Prostate gland (tissue), 2 donors: Measurements from ENCODE around the gene RXRA. TPM values are rescaled to one million over a fixed set of nuclear protein-coding genes. Genes with fewer than 3 reads are reported as not detected.

Source experiments
- DNase-seq: peaks from one replicate; pipeline ENCODE4 v3.0.0-alpha.2; 2019; ENCODE audit warnings: low spot score
- H3K27ac ChIP-seq, 2 donors: fragments of 200-600 bp; sonication (generic); 2 replicates each; pipeline ENCODE4 v1.5.1; 2017 to 2019
- H3K27me3 ChIP-seq: fragments of 200-600 bp; sonication (generic); replicated peaks from 2 replicates; pipeline ENCODE4 v1.5.1; 2019; ENCODE audit not compliant: insufficient read depth
- H3K36me3 ChIP-seq, 2 donors: fragments of 200-600 bp; sonication (generic); 1 replicate in 1 of 2; 2 replicates in 1 of 2; pipeline versions ENCODE4 v1.5.1 to v1.8.1; 2017 to 2019
- H3K4me1 ChIP-seq: fragments of 200-600 bp; sonication (generic); replicated peaks from 2 replicates; pipeline ENCODE4 v1.5.1; 2019
- H3K4me3 ChIP-seq, 2 donors: fragments of 200-600 bp; sonication (generic); 2 replicates each; pipeline ENCODE4 v1.5.1; 2017 to 2019
- H3K9me3 ChIP-seq: fragments of 200-600 bp; sonication (generic); 2 replicates; pipeline ENCODE4 v1.5.1; 2017
- CTCF ChIP-seq, 4 experiments: fragments of 200-600 bp in 2 of 4; fragments of 450-650 bp in 2 of 4; sonication (generic) in 2 of 4; IDR thresholded peaks; 1 replicate in 3 of 4; 2 replicates in 1 of 4; pipeline ENCODE4 v1.5.1; 2016 to 2019; ENCODE audit warnings: antibody characterized with exemption in 4 of 4, mild to moderate bottlenecking in 2 of 4, moderate library complexity in 2 of 4
- POLR2A ChIP-seq: fragments of 450-650 bp; IDR thresholded peaks from one replicate; pipeline ENCODE4 v1.6.1; 2016; ENCODE audit warnings: antibody characterized with exemption, mild to moderate bottlenecking
- POLR2AphosphoS5 ChIP-seq: sonication (generic); formaldehyde crosslinking; IDR thresholded peaks from one replicate; pipeline ENCODE4 v1.6.1; 2017; ENCODE audit warnings: antibody characterized with exemption
- WGBS: methylation state at CpG from one replicate; pipeline ENCODE4 v1.1.5; 2018; 5-methylcytosine and 5-hydroxymethylcytosine counted together
- intact Hi-C: fragments of 100-400 bp; cut with DNase I; formaldehyde crosslinking; loops from one replicate; pipeline ENCODE4 v1.14.2; 2022
- total RNA-seq, 2 donors: library from RNA; depleted of rRNA; stranded (reverse); fragments of >200 nt; gene quantifications; one replicate each; pipeline ENCODE4 v1.1.0, GENCODE V29; 2016

The RXRA gene
- total RNA-seq, 2 donors from 2014 or later: 69.5 to 84.1 TPM

GRCh38 chr9:134329576-134329855 is 3.3 kb downstream of the RXRA start:
- DNase-seq: no peak
- WGBS: 46% methylated on average over 5 of the region's 7 CpGs
- H3K4me3 ChIP-seq: peak overlapping the region in 1 of 2 donors; percentile 81
- H3K9me3 ChIP-seq: no peaks in the 10 kb centered on the region
- H3K27me3 ChIP-seq: no peaks in the 10 kb centered on the region
- intact Hi-C loops: loop anchor here (5.0 kb wide), 3 partner anchors 38 to 157 kb away; no protein-coding TSS in a partner anchor
- H3K4me1 ChIP-seq: peaks cover 41% of the 10 kb centered on the region
- TF ChIP-seq POLR2AphosphoS5 (no peak), CTCF (IDR thresholded peaks at IDR 0.05) (no peak), POLR2A (no peak)
- peak overlapping the region; percentile 84 to 93 for H3K27ac ChIP-seq
- H3K36me3 ChIP-seq: no peaks in the 10 kb centered on the region

GRCh38 chr9:134329886-134330285 is 3.6 kb downstream of the RXRA start:
- Histone ChIP-seq H3K27me3 (no peaks in the 10 kb centered on the region), H3K36me3 (no peaks in the 10 kb centered on the region), H3K9me3 (no peaks in the 10 kb centered on the region), H3K4me3 (peak overlapping the region in 1 of 2 donors; percentile 81), H3K27ac (peak overlapping the region; percentile 84 to 93), H3K4me1 (peaks cover 41% of the 10 kb centered on the region)
- intact Hi-C loops: loop anchor here (5.0 kb wide), 3 partner anchors 37 to 158 kb away; no protein-coding TSS in a partner anchor
- TF ChIP-seq POLR2AphosphoS5 (no peak), POLR2A (no peak), CTCF (IDR thresholded peaks at IDR 0.05) (no peak)
- DNase-seq: no peak
- WGBS: 24% methylated on average over 3 of the region's 5 CpGs

- intact Hi-C loops: no loop called here
- peak overlapping the region; percentile 44 to 93 for H3K27ac ChIP-seq
- 80% methylated on average over 3 of the region's 3 CpGs for WGBS
- H3K4me1 ChIP-seq: peaks cover 41% of the 10 kb centered on the region
- TF ChIP-seq CTCF (IDR thresholded peaks at IDR 0.05) (no peak), POLR2A (no peak), POLR2AphosphoS5 (no peak)
- no peaks in the 10 kb centered on the region for H3K36me3 ChIP-seq
- DNase-seq: no peak
- no peaks in the 10 kb centered on the region for H3K27me3 ChIP-seq
- no peaks in the 10 kb centered on the region for H3K9me3 ChIP-seq
- H3K4me3 ChIP-seq: no peak overlapping the region
These were observed 4.3 kb downstream of the RXRA start for GRCh38 chr9:134330590-134330989.

GRCh38 chr9:134331186-134332025 is 5.2 kb downstream of the RXRA start:
- peaks cover 41% of the 10 kb centered on the region for H3K4me1 ChIP-seq
- no peaks in the 10 kb centered on the region for H3K27me3 ChIP-seq
- no peak overlapping the region for H3K4me3 ChIP-seq
- intact Hi-C loops: no loop called here
- 83% methylated on average over 30 of the region's 30 CpGs for WGBS
- no peak for DNase-seq
- TF ChIP-seq POLR2AphosphoS5 (no peak), CTCF (IDR thresholded peaks at IDR 0.05) (no peak), POLR2A (no peak)
- no peak overlapping the region for H3K27ac ChIP-seq
- H3K9me3 ChIP-seq: no peaks in the 10 kb centered on the region
- H3K36me3 ChIP-seq: no peaks in the 10 kb centered on the region

- intact Hi-C loops: no loop called here
- no peak for DNase-seq
- H3K9me3 ChIP-seq: no peaks in the 10 kb centered on the region
- 81% methylated on average over 13 of the region's 13 CpGs for WGBS
- H3K27ac ChIP-seq: no peak overlapping the region
- H3K27me3 ChIP-seq: no peaks in the 10 kb centered on the region
- peaks cover 42% of the 10 kb centered on the region for H3K4me1 ChIP-seq
- H3K4me3 ChIP-seq: no peak overlapping the region
- H3K36me3 ChIP-seq: no peaks in the 10 kb centered on the region
- no peak for TF ChIP-seq POLR2AphosphoS5
- TF ChIP-seq CTCF (IDR thresholded peaks at IDR 0.05): no peak
- TF ChIP-seq POLR2A: no peak
These were observed 6.0 kb downstream of the RXRA start for GRCh38 chr9:134332266-134332665.
